CD14-positive monocyte (primary cell): ENCODE data around the gene PDE4D. TPM values are rescaled to one million over a fixed set of nuclear protein-coding genes. Genes with fewer than 3 reads are reported as not detected.

Experiments used
- DNase-seq, 3 donors: peaks; one replicate each; pipeline ENCODE4 v3.0.0-alpha.2; 2011 to 2022
- H2AFZ ChIP-seq: 2 replicates; pipeline ENCODE4 v1.6.0; 2012; ENCODE audit warnings: mild to moderate bottlenecking, low read depth, low read length, inconsistent platforms; ENCODE audit not compliant: insufficient read depth, poor library complexity, severe bottlenecking
- H3K27ac ChIP-seq, 2 donors: 1 replicate in 1 of 2; 2 replicates in 1 of 2; pipeline ENCODE4 v1.5.1; 2012 to 2013; ENCODE audit warnings: low read length in 2 of 2, control low read depth in 1 of 2, inconsistent platforms in 1 of 2, low read depth in 1 of 2, mild to moderate bottlenecking in 1 of 2
- H3K27me3 ChIP-seq, 2 donors: one replicate each; pipeline versions ENCODE4 v1.6.0 to v1.6.1; 2011 to 2013; ENCODE audit warnings: low read length in 2 of 2; ENCODE audit not compliant: control insufficient read depth in 2 of 2, insufficient read depth in 2 of 2
- H3K36me3 ChIP-seq, 2 donors: replicated peaks in 1 of 2; 1 replicate in 1 of 2; 2 replicates in 1 of 2; pipeline versions ENCODE4 v1.5.1 to v1.6.1; 2012 to 2013; ENCODE audit warnings: low read length in 2 of 2, control low read depth in 1 of 2, inconsistent platforms in 1 of 2, mild to moderate bottlenecking in 1 of 2; ENCODE audit not compliant: insufficient read depth in 2 of 2, control insufficient read depth in 1 of 2
- H3K4me1 ChIP-seq, 2 donors: 1 replicate in 1 of 2; 2 replicates in 1 of 2; pipeline versions ENCODE4 v1.5.1 to v1.6.1; 2012 to 2013; ENCODE audit warnings: low read length in 2 of 2, control low read depth in 1 of 2, inconsistent platforms in 1 of 2, mild to moderate bottlenecking in 1 of 2, moderate library complexity in 1 of 2; ENCODE audit not compliant: insufficient read depth in 2 of 2, control insufficient read depth in 1 of 2
- H3K4me2 ChIP-seq: replicated peaks from 2 replicates; pipeline ENCODE3; 2012; ENCODE audit warnings: low read length, moderate library complexity, mild to moderate bottlenecking; ENCODE audit not compliant: poor library complexity, severe bottlenecking; ENCODE audit errors: extremely low read depth
- H3K4me3 ChIP-seq, 3 experiments: fragments of 200-600 bp in 1 of 3; sonication (generic) in 1 of 3; replicated peaks in 1 of 3; 1 replicate in 2 of 3; 2 replicates in 1 of 3; pipeline ENCODE4 v1.5.1; 2011 to 2013; ENCODE audit warnings: low read length in 3 of 3, mild to moderate bottlenecking in 3 of 3, control low read depth in 2 of 3, low read depth in 2 of 3, inconsistent platforms in 1 of 3, moderate library complexity in 1 of 3
- H3K79me2 ChIP-seq: 2 replicates; pipeline ENCODE4 v1.6.0; 2012; ENCODE audit warnings: mild to moderate bottlenecking, control low read depth, inconsistent platforms, low read length, moderate library complexity; ENCODE audit not compliant: insufficient read depth
- H3K9ac ChIP-seq: 2 replicates; pipeline ENCODE4 v1.6.0; 2017; ENCODE audit warnings: low read length, mild to moderate bottlenecking; ENCODE audit not compliant: insufficient read depth, poor library complexity, severe bottlenecking
- H3K9me3 ChIP-seq, 2 donors: replicated peaks in 1 of 2; 1 replicate in 1 of 2; 2 replicates in 1 of 2; pipeline versions ENCODE4 v1.5.1 to v1.6.1; 2012 to 2013; ENCODE audit warnings: low read length in 2 of 2, control low read depth in 1 of 2; ENCODE audit not compliant: control insufficient read depth in 1 of 2, insufficient read depth in 1 of 2
- H4K20me1 ChIP-seq: 2 replicates; pipeline ENCODE4 v1.6.0; 2012; ENCODE audit warnings: mild to moderate bottlenecking, low read length, control low read depth, moderate library complexity; ENCODE audit not compliant: insufficient read depth
- H3K27ac Mint-ChIP-seq, 7 donors: one replicate each; pipeline ENCODE4 v1.8.0; 2020; ENCODE audit warnings: mild to moderate bottlenecking in 7 of 7, mixed read lengths in 7 of 7, moderate library complexity in 6 of 7, inconsistent platforms in 2 of 7
- H3K27me3 Mint-ChIP-seq, 3 donors: one replicate each; pipeline ENCODE4 v1.8.0; 2021 to 2022; ENCODE audit warnings: low read depth in 3 of 3, mild to moderate bottlenecking in 3 of 3, mixed read lengths in 3 of 3, moderate library complexity in 3 of 3, inconsistent platforms in 1 of 3
- H3K36me3 Mint-ChIP-seq, 2 donors: one replicate each; pipeline ENCODE4 v1.8.0; 2020; ENCODE audit warnings: mixed read lengths in 2 of 2, inconsistent platforms in 1 of 2, mild to moderate bottlenecking in 1 of 2
- H3K4me1 Mint-ChIP-seq: one replicate; pipeline ENCODE4 v1.8.0; 2020; ENCODE audit warnings: mild to moderate bottlenecking, mixed read lengths
- H3K4me3 Mint-ChIP-seq, 2 donors: one replicate each; pipeline ENCODE4 v1.8.0; 2020; ENCODE audit warnings: mild to moderate bottlenecking in 2 of 2, mixed read lengths in 2 of 2, moderate library complexity in 1 of 2
- H3K9me3 Mint-ChIP-seq, 7 donors: one replicate each; pipeline ENCODE4 v1.8.0; 2020 to 2022; ENCODE audit warnings: mixed read lengths in 7 of 7, mild to moderate bottlenecking in 6 of 7, moderate library complexity in 6 of 7, inconsistent platforms in 2 of 7
- WGBS: methylation state at CpG from one replicate; pipeline ENCODE4 v1.1.5; 2013; ENCODE audit warnings: missing lambda C conversion rate; ENCODE audit not compliant: insufficient coverage; 5-methylcytosine and 5-hydroxymethylcytosine counted together
- intact Hi-C, 2 donors: fragments of 100-400 bp; cut with micrococcal nuclease; formaldehyde crosslinking; loops; one replicate each; pipeline versions ENCODE4 v1.15.0 to v1.15.1; 2023
- polyA plus RNA-seq, 3 donors: library from polyadenylated mRNA; depleted of rRNA in 1 of 3; unstranded in 2 of 3; stranded (reverse) in 1 of 3; fragments of 300-500 nt in 2 of 3; fragments of >200 nt in 1 of 3; fragmentation: Illumina TruSeq in 2 of 3; gene quantifications; 1 replicate in 2 of 3; 2 replicates in 1 of 3; pipeline ENCODE4 v1.2.3, GENCODE V29; 2012 to 2021
- TF ChIP-seq, protein P1 (sequence below): fragments of 200-600 bp; IDR thresholded peaks from one replicate; pipeline ENCODE4 v1.8.0; 2022; ENCODE audit warnings: antibody characterized with exemption, mild to moderate bottlenecking

PDE4D gene
- polyA plus RNA-seq, 3 donors, result 1.9 to 3.4 (median 2.8) TPM

- H4K20me1 ChIP-seq, result no peaks in the 10 kb centered on the region
- TF ChIP-seq, protein P1, sequence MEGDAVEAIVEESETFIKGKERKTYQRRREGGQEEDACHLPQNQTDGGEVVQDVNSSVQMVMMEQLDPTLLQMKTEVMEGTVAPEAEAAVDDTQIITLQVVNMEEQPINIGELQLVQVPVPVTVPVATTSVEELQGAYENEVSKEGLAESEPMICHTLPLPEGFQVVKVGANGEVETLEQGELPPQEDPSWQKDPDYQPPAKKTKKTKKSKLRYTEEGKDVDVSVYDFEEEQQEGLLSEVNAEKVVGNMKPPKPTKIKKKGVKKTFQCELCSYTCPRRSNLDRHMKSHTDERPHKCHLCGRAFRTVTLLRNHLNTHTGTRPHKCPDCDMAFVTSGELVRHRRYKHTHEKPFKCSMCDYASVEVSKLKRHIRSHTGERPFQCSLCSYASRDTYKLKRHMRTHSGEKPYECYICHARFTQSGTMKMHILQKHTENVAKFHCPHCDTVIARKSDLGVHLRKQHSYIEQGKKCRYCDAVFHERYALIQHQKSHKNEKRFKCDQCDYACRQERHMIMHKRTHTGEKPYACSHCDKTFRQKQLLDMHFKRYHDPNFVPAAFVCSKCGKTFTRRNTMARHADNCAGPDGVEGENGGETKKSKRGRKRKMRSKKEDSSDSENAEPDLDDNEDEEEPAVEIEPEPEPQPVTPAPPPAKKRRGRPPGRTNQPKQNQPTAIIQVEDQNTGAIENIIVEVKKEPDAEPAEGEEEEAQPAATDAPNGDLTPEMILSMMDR, result no peak
- Mint-ChIP-seq H3K4me3 (no peak overlapping the region), H3K9me3 (peaks cover 0 to 2% (median 0%) of the 10 kb centered on the region in 7 donors), H3K36me3 (peaks cover 0 to under 1% of the 10 kb centered on the region in 2 donors), H3K4me1 (peaks cover 2% of the 10 kb centered on the region), H3K27me3 (peaks cover 0 to 3% (median 0%) of the 10 kb centered on the region in 3 donors), H3K27ac (peak overlapping the region in 3 of 7 donors; percentile 27 to 55 (median 41))
- peak in 2 of 3 donors; percentile 14 to 59 for DNase-seq
- no peak overlapping the region for H3K4me2 ChIP-seq
- intact Hi-C loops, result no loop called here
- H3K4me1 ChIP-seq, result peaks cover 0 to under 1% of the 10 kb centered on the region in 2 donors
- no peaks in the 10 kb centered on the region for H3K79me2 ChIP-seq
- peaks cover 0 to under 1% of the 10 kb centered on the region in 2 donors for H3K27me3 ChIP-seq
- no peak overlapping the region for H3K9ac ChIP-seq
- WGBS, result 61% methylated on average over 3 of the region's 3 CpGs
- H3K4me3 ChIP-seq, result no peak overlapping the region
- no peak overlapping the region for H3K27ac ChIP-seq
- no peaks in the 10 kb centered on the region for H3K9me3 ChIP-seq
- H2AFZ ChIP-seq, result no peak overlapping the region
- H3K36me3 ChIP-seq, result no peaks in the 10 kb centered on the region
These were observed 699.8 kb downstream of the PDE4D start for GRCh38 chr5:59193616-59194319.

DNA sequence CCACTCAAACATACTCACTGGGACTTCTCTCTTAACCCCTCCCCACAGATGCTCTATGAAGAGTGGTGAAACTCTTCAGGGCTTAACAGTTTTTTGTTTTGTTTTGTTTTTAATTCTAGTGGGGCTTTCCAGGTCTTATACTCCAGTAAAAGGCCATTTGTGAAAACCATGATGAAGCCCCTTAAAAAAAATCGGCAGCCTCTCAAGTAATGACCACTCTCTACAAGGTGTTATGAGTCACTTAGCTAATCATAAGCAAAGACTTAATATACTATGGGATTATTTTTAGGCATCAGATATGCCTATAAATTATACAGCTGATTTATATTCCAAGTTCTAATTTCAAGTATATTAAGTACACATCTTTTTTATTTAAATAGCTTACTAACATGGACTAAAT, 702.8 kb downstream of the PDE4D start:
- Histone ChIP-seq H2AFZ (no peak overlapping the region), H3K36me3 (no peaks in the 10 kb centered on the region), H3K9ac (no peak overlapping the region), H3K27me3 (peaks cover 0 to 3% of the 10 kb centered on the region in 2 donors), H3K4me1 (peaks cover 0 to 3% of the 10 kb centered on the region in 2 donors), H3K4me2 (no peak overlapping the region), H4K20me1 (no peaks in the 10 kb centered on the region), H3K79me2 (no peaks in the 10 kb centered on the region), H3K4me3 (no peak overlapping the region), H3K9me3 (no peaks in the 10 kb centered on the region), H3K27ac (no peak overlapping the region)
- no peak for DNase-seq
- Mint-ChIP-seq H3K36me3 (peaks cover 0 to 2% of the 10 kb centered on the region in 2 donors), H3K4me1 (peaks cover 7% of the 10 kb centered on the region), H3K27me3 (peaks cover 0 to 6% (median 3%) of the 10 kb centered on the region in 3 donors), H3K4me3 (no peak overlapping the region), H3K9me3 (peaks cover 0 to 2% (median 0%) of the 10 kb centered on the region in 7 donors), H3K27ac (no peak overlapping the region)
- intact Hi-C loops, result no loop called here
- WGBS, result no CpG with 5 or more reads among the region's 1 CpG
- TF ChIP-seq, protein P1, result no peak
